Epithelial cell of esophagus (primary cell): ENCODE results near the gene ITGAD.

Source experiments
- DNase-seq: peaks from one replicate; pipeline ENCODE4 v3.0.0; 2010; ENCODE audit warnings: low read depth
- H3K4me3 ChIP-seq: 2 replicates; pipeline ENCODE4 v1.5.1; 2011; ENCODE audit warnings: mild to moderate bottlenecking, low read length, control low read depth
- CTCF ChIP-seq: IDR thresholded peaks from 2 replicates; pipeline ENCODE4 v1.5.1; 2011; ENCODE audit warnings: low read depth, mild to moderate bottlenecking, low read length, control low read depth, inconsistent platforms; ENCODE audit not compliant: insufficient read depth; ENCODE audit errors: missing control alignments

ITGAD gene

GRCh38 chr16:31357324-31358109, 35.6 kb upstream of the ITGAD start:
- DNase-seq, result no peak
- H3K4me3 ChIP-seq, result no peak overlapping the region
- TF ChIP-seq CTCF, result no peak

- no peak overlapping the region for H3K4me3 ChIP-seq
- no peak for TF ChIP-seq CTCF
- DNase-seq, result no peak
Observed at GRCh38 chr16:31360251-31360650, 32.9 kb upstream of the ITGAD start.

GRCh38 chr16:31361201-31362110, 31.7 kb upstream of the ITGAD start:
- no peak overlapping the region for H3K4me3 ChIP-seq
- no peak for DNase-seq
- no peak for TF ChIP-seq CTCF

- DNase-seq, result no peak
- TF ChIP-seq CTCF, result no peak
- no peak overlapping the region for H3K4me3 ChIP-seq
Observed at GRCh38 chr16:31362476-31363405, 30.4 kb upstream of the ITGAD start.

- no peak for DNase-seq
- TF ChIP-seq CTCF, result no peak
- no peak overlapping the region for H3K4me3 ChIP-seq
Observed at GRCh38 chr16:31363721-31364120, 29.4 kb upstream of the ITGAD start.

GRCh38 chr16:31364421-31364820, 28.7 kb upstream of the ITGAD start:
- no peak overlapping the region for H3K4me3 ChIP-seq
- TF ChIP-seq CTCF, result no peak
- DNase-seq, result no peak
